Chondrocyte (in vitro differentiated cells): Measurements from ENCODE around the gene MAN2C1. TPM values are rescaled to one million over a fixed set of nuclear protein-coding genes. Genes with fewer than 3 reads are reported as not detected.

ENCODE experiments used
- DNase-seq: peaks from one replicate; pipeline ENCODE4 v3.0.0; 2021; ENCODE audit warnings: mixed read lengths, low spot score
- H3K27ac Mint-ChIP-seq: one replicate; pipeline ENCODE4 v1.8.0; 2021; ENCODE audit warnings: mild to moderate bottlenecking, moderate library complexity, mixed read lengths; ENCODE audit not compliant: unreplicated experiment
- H3K27me3 Mint-ChIP-seq: 2 replicates; pipeline ENCODE4 v1.8.0; 2021; ENCODE audit warnings: low read depth, mixed read lengths
- H3K36me3 Mint-ChIP-seq: 2 replicates; pipeline ENCODE4 v1.8.0; 2021; ENCODE audit warnings: low read depth, mixed read lengths
- H3K4me1 Mint-ChIP-seq: 2 replicates; pipeline ENCODE4 v1.8.0; 2021; ENCODE audit warnings: low read depth, mild to moderate bottlenecking, mixed read lengths
- H3K4me3 Mint-ChIP-seq: one replicate; pipeline ENCODE4 v1.8.0; 2021; ENCODE audit warnings: mild to moderate bottlenecking, moderate library complexity, mixed read lengths; ENCODE audit not compliant: unreplicated experiment
- H3K9me3 Mint-ChIP-seq: 2 replicates; pipeline ENCODE4 v1.8.0; 2021; ENCODE audit warnings: low read depth, mixed read lengths
- CTCF ChIP-seq: fragments of 200-600 bp; sonication (generic); IDR thresholded peaks from 2 replicates; pipeline ENCODE4 v1.5.0; 2021; ENCODE audit warnings: antibody characterized with exemption, mild to moderate bottlenecking, moderate library complexity
- total RNA-seq: library from RNA; stranded (reverse); gene quantifications from 3 replicates; pipeline ENCODE4 v1.2.1, GENCODE V29; 2021

MAN2C1 gene
- total RNA-seq, 1 donor from 2014 or later: 109 TPM

GRCh38 chr15:75329571-75329970 is 38.8 kb downstream of the MAN2C1 start:
- no peak for DNase-seq
- no peaks in the 10 kb centered on the region for H3K36me3 Mint-ChIP-seq

GRCh38 chr15:75328493-75329314 is 39.7 kb downstream of the MAN2C1 start:
- Mint-ChIP-seq H3K36me3 (no peaks in the 10 kb centered on the region), H3K9me3 (no peaks in the 10 kb centered on the region), H3K4me1 (no peaks in the 10 kb centered on the region), H3K4me3 (no peak overlapping the region), H3K27ac (no peak overlapping the region), H3K27me3 (peaks cover 3% of the 10 kb centered on the region)
- TF ChIP-seq CTCF: no peak
- DNase-seq: no peak

More at GRCh38 chr15:75329571-75329970, 38.8 kb downstream of the MAN2C1 start:
- no peak for TF ChIP-seq CTCF
- H3K27me3 Mint-ChIP-seq: peaks cover 3% of the 10 kb centered on the region
- H3K4me3 Mint-ChIP-seq: no peak overlapping the region
- no peak overlapping the region for H3K27ac Mint-ChIP-seq
- no peaks in the 10 kb centered on the region for H3K4me1 Mint-ChIP-seq
- H3K9me3 Mint-ChIP-seq: no peaks in the 10 kb centered on the region

GRCh38 chr15:75327491-75327890 is 40.9 kb downstream of the MAN2C1 start:
- no peak for DNase-seq
- Mint-ChIP-seq H3K27ac (no peak overlapping the region), H3K36me3 (no peaks in the 10 kb centered on the region), H3K4me3 (no peak overlapping the region), H3K9me3 (no peaks in the 10 kb centered on the region), H3K4me1 (no peaks in the 10 kb centered on the region), H3K27me3 (peaks cover 8% of the 10 kb centered on the region)
- no peak for TF ChIP-seq CTCF

- H3K4me1 Mint-ChIP-seq: no peaks in the 10 kb centered on the region
- no peak for DNase-seq
- no peaks in the 10 kb centered on the region for H3K36me3 Mint-ChIP-seq
- H3K9me3 Mint-ChIP-seq: no peaks in the 10 kb centered on the region
- H3K27ac Mint-ChIP-seq: no peak overlapping the region
- H3K27me3 Mint-ChIP-seq: peaks cover 10% of the 10 kb centered on the region
- H3K4me3 Mint-ChIP-seq: no peak overlapping the region
- TF ChIP-seq CTCF: no peak
Observed at GRCh38 chr15:75327005-75327404, 41.4 kb downstream of the MAN2C1 start.

GRCh38 chr15:75325922-75326321 is 42.5 kb downstream of the MAN2C1 start:
- no peak overlapping the region for H3K27ac Mint-ChIP-seq
- no peak overlapping the region for H3K4me3 Mint-ChIP-seq
- H3K27me3 Mint-ChIP-seq: peaks cover 15% of the 10 kb centered on the region
- no peaks in the 10 kb centered on the region for H3K4me1 Mint-ChIP-seq
- H3K9me3 Mint-ChIP-seq: no peaks in the 10 kb centered on the region
- TF ChIP-seq CTCF: no peak
- no peaks in the 10 kb centered on the region for H3K36me3 Mint-ChIP-seq
- no peak for DNase-seq
